ENCODE data around the gene SUMF2. TPM values are rescaled to one million over a fixed set of nuclear protein-coding genes. Genes with fewer than 3 reads are reported as not detected.

The SUMF2 gene
- total and polyA plus RNA-seq, 2 donors (not counting 3 experiments of a cell fraction or from before 2014, with no cell fraction given) = 91.3 to 110 TPM

- TF ChIP-seq MAX (IDR thresholded peaks at IDR 0.05; ENCODE audit: insufficient read depth, insufficient read length) = no peak
- TF ChIP-seq POLR2A (IDR thresholded peaks at IDR 0.05; ENCODE audit: low read depth, low read length) = peak; percentile 38
- TF ChIP-seq CTCF (IDR thresholded peaks at IDR 0.05; ENCODE audit: extremely low read depth in 1 of 2, insufficient read depth in 1 of 2, low read depth in 1 of 2, low read length in 2 of 2) = peak in 1 of 2 donors; percentile 49
- TF ChIP-seq GATA2 (IDR thresholded peaks at IDR 0.05; ENCODE audit: insufficient read depth, insufficient read length, low read depth, low read length) = peak; percentile 73
- peak; percentile 87 for FAIRE-seq
These were observed 30.2 kb upstream of the SUMF2 start for GRCh38 chr7:56033671-56034432.

More at GRCh38 chr7:56033671-56034432, 30.2 kb upstream of the SUMF2 start:
- H3K36me3 ChIP-seq (ENCODE audit: control insufficient read depth in 2 of 2, extremely low read depth in 1 of 2, insufficient read depth in 2 of 2, low read length in 2 of 2) = peaks cover 0 to 3% of the 10 kb centered on the region in 2 experiments
- H3K9me1 ChIP-seq (replicated peaks; ENCODE audit: control insufficient read depth, extremely low read depth, insufficient read depth, low read length) = no peaks in the 10 kb centered on the region
- CTCF ChIA-PET = interaction anchor here (0.7 to 2.3 kb wide), 12 partner anchors 9 to 59 kb away, joined by 3 to 14 read pairs (median 5); partner anchors contain the start of genes CCT6A, PHKG1 and PSPH
- peak overlapping the region; percentile 61 to 88 (median 76) for H3K4me3 ChIP-seq (replicated peaks in 1 of 3; ENCODE audit: insufficient read depth in 1 of 3, low read depth in 1 of 3, low read length in 3 of 3)
- peak overlapping the region; percentile 43 for H3K9ac ChIP-seq (replicated peaks; ENCODE audit: extremely low read depth, insufficient read depth, low read length)
- H3K27ac ChIP-seq (ENCODE audit: insufficient read depth, low read depth, low read length) = no peak overlapping the region
- peak overlapping the region; percentile 76 for H2AFZ ChIP-seq (ENCODE audit: low read depth, low read length)
- no peaks in the 10 kb centered on the region for H4K20me1 ChIP-seq (replicated peaks; ENCODE audit: control insufficient read depth, extremely low read depth, insufficient read depth, low read length)
- H3K9me3 ChIP-seq (replicated peaks; ENCODE audit: control insufficient read depth, insufficient read depth, low read length) = no peaks in the 10 kb centered on the region
- intact Hi-C loops (cut with micrococcal nuclease) = loop anchor here (1.0 kb wide), 3 partner anchors 12 to 30 kb away; partner anchors contain the start of genes CCT6A, PSPH and SUMF2
- peaks cover 5% of the 10 kb centered on the region for H3K4me1 ChIP-seq (ENCODE audit: control insufficient read depth, extremely low read depth, insufficient read depth, low read length)
- TSS peak; percentile 43 for BruUV-seq (replicated peaks)
- no peaks in the 10 kb centered on the region for H3K27me3 ChIP-seq (ENCODE audit: control insufficient read depth in 2 of 2, insufficient read depth in 2 of 2, low read length in 2 of 2)
- H3K79me2 ChIP-seq (ENCODE audit: control insufficient read depth, insufficient read depth, low read length) = no peaks in the 10 kb centered on the region
- dilution Hi-C loops (cut with MboI; ENCODE audit: extremely low pct_ligation_motif_present, low sequenced_read_pairs) = no loop called here
- peak; percentile 83 for DNase-seq (ENCODE audit: low read depth, low spot score)
- H3K4me2 ChIP-seq (ENCODE audit: insufficient read depth, low read length) = peak overlapping the region; percentile 89
- POLR2A ChIA-PET = interaction anchor here (2.5 kb wide), 1 partner anchor 17 kb away, joined by 13 read pairs; the partner anchor contains the start of genes CCT6A and PSPH
